MCF 10A (cell line): Measurements from ENCODE around the gene TOR1AIP2. TPM values are rescaled to one million over a fixed set of nuclear protein-coding genes. Genes with fewer than 3 reads are reported as not detected.
A peak's percentile ranks its signal among the peaks of the same experiment; 100 is the strongest.

Experiments used
- BruUV-seq: library from RNA; stranded (reverse); fragments of 400-500 nt; replicated peaks from 2 replicates; lab custom pipeline; 2021; lab: Mats Ljungman, UMichigan
- CTCF ChIA-PET: fragments of 300-600 bp; sonication (Branson Sonifier 250); formaldehyde crosslinking; extraction: SDS; loops from one replicate; lab custom pipeline; 2021; ENCODE audit warnings: antibody characterized with exemption, inconsistent platforms; lab: Yijun Ruan, JAX
- POLR2A ChIA-PET: fragments of 300-600, 350-650 bp; sonication (Branson Sonifier 250); formaldehyde crosslinking; extraction: SDS; loops from one replicate; lab custom pipeline; 2020; ENCODE audit warnings: antibody characterized with exemption, inconsistent platforms; lab: Yijun Ruan, JAX
- DNase-seq: peaks from one replicate; pipeline ENCODE4 v3.0.0-alpha.2; 2018; ENCODE audit not compliant: unreplicated experiment
- H3K27ac Mint-ChIP-seq: one replicate; pipeline ENCODE4 v1.8.0; 2022; ENCODE audit warnings: mild to moderate bottlenecking, low read depth, mixed read lengths; ENCODE audit not compliant: unreplicated experiment
- H3K27me3 Mint-ChIP-seq: one replicate; pipeline ENCODE4 v1.8.0; 2022; ENCODE audit warnings: mixed read lengths; ENCODE audit not compliant: insufficient read depth, unreplicated experiment
- H3K36me3 Mint-ChIP-seq: one replicate; pipeline ENCODE4 v1.8.0; 2022; ENCODE audit warnings: mild to moderate bottlenecking, moderate library complexity, mixed read lengths; ENCODE audit not compliant: insufficient read depth, unreplicated experiment
- H3K4me1 Mint-ChIP-seq: one replicate; pipeline ENCODE4 v1.8.0; 2022; ENCODE audit warnings: mixed read lengths; ENCODE audit not compliant: insufficient read depth, unreplicated experiment
- H3K4me3 Mint-ChIP-seq: one replicate; pipeline ENCODE4 v1.8.0; 2022; ENCODE audit warnings: mild to moderate bottlenecking, moderate library complexity, mixed read lengths; ENCODE audit not compliant: unreplicated experiment
- H3K9me3 Mint-ChIP-seq: one replicate; pipeline ENCODE4 v1.8.0; 2022; ENCODE audit warnings: mixed read lengths; ENCODE audit not compliant: unreplicated experiment
- intact Hi-C: fragments of 100-400 bp; cut with micrococcal nuclease; formaldehyde crosslinking; loops from 2 replicates; pipeline ENCODE4 v1.14.1; 2022
- total RNA-seq: library from RNA; stranded (reverse); gene quantifications from 2 replicates; pipeline ENCODE4 v1.2.3, GENCODE V29; 2022
- TF ChIP-seq, protein P1 (sequence below): fragments of 200-600 bp; IDR thresholded peaks from one replicate; pipeline ENCODE4 v1.8.0; 2022; ENCODE audit warnings: antibody characterized with exemption, mild to moderate bottlenecking; ENCODE audit not compliant: unreplicated experiment

TOR1AIP2 gene
- total RNA-seq, 1 experiment from 2014 or later, result 166 TPM

DNA sequence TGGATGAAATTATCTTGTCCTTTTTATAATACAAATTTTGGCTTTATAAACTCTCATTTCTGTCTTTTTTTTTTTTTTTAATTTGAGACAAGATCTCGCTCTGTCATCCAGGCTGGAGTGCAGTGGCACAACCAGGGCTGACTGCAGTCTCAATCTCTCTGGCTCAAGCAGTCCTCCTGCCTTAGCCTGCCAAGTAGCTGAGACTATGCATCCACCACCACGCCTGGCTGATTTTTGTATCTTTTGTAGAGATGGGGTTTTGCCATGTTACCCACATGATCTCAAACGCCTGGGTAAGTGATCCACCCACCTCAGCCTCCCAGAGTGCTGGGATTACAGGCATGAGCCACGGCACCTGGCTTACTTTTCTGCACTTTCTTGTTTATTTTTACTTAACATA is 12.0 kb upstream of the TOR1AIP2 start:
- TF ChIP-seq, protein P1, sequence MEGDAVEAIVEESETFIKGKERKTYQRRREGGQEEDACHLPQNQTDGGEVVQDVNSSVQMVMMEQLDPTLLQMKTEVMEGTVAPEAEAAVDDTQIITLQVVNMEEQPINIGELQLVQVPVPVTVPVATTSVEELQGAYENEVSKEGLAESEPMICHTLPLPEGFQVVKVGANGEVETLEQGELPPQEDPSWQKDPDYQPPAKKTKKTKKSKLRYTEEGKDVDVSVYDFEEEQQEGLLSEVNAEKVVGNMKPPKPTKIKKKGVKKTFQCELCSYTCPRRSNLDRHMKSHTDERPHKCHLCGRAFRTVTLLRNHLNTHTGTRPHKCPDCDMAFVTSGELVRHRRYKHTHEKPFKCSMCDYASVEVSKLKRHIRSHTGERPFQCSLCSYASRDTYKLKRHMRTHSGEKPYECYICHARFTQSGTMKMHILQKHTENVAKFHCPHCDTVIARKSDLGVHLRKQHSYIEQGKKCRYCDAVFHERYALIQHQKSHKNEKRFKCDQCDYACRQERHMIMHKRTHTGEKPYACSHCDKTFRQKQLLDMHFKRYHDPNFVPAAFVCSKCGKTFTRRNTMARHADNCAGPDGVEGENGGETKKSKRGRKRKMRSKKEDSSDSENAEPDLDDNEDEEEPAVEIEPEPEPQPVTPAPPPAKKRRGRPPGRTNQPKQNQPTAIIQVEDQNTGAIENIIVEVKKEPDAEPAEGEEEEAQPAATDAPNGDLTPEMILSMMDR, result no peak
- no peaks in the 10 kb centered on the region for H3K9me3 Mint-ChIP-seq
- H3K27me3 Mint-ChIP-seq, result no peaks in the 10 kb centered on the region
- peaks cover 88% of the 10 kb centered on the region for H3K36me3 Mint-ChIP-seq
- H3K27ac Mint-ChIP-seq, result no peak overlapping the region
- CTCF ChIA-PET, result interaction anchor here (0.6 kb wide), 1 partner anchor 9 kb away, joined by 4 read pairs; no protein-coding TSS in a partner anchor
- H3K4me3 Mint-ChIP-seq, result no peak overlapping the region
- POLR2A ChIA-PET, result interaction anchor here (0.7 to 0.8 kb wide), 3 partner anchors 24 to 129 kb away, joined by 3 read pairs; no protein-coding TSS in a partner anchor
- BruUV-seq, result no TSS peak
- no peak for DNase-seq
- H3K4me1 Mint-ChIP-seq, result peaks cover 9% of the 10 kb centered on the region
- intact Hi-C loops, result no loop called here

GRCh38 chr1:179888071-179888470 is 10.5 kb upstream of the TOR1AIP2 start:
- intact Hi-C loops, result no loop called here
- TF ChIP-seq, protein P1, result no peak
- no peak overlapping the region for H3K27ac Mint-ChIP-seq
- peaks cover 19% of the 10 kb centered on the region for H3K4me1 Mint-ChIP-seq
- no peak overlapping the region for H3K4me3 Mint-ChIP-seq
- peaks cover 78% of the 10 kb centered on the region for H3K36me3 Mint-ChIP-seq
- BruUV-seq, result no TSS peak
- no peaks in the 10 kb centered on the region for H3K9me3 Mint-ChIP-seq
- ChIA-PET POLR2A (interaction anchor here (0.6 to 1.5 kb wide), 4 partner anchors 9 to 66 kb away, joined by 3 to 6 read pairs (median 4); partner anchors contain the start of gene CEP350), CTCF (interaction anchor here (0.6 to 1.3 kb wide), 5 partner anchors 19 to 385 kb away, joined by 3 to 4 read pairs (median 4); no protein-coding TSS in a partner anchor)
- DNase-seq, result no peak
- no peaks in the 10 kb centered on the region for H3K27me3 Mint-ChIP-seq

- CTCF ChIA-PET, result interaction anchor here (0.6 to 2.1 kb wide), 6 partner anchors 10 to 377 kb away, joined by 3 to 6 read pairs (median 4); partner anchors contain the start of gene CEP350
- H3K36me3 Mint-ChIP-seq, result peaks cover 37% of the 10 kb centered on the region
- no TSS peak for BruUV-seq
Observed at GRCh38 chr1:179883745-179884138, 6.1 kb upstream of the TOR1AIP2 start.

More at GRCh38 chr1:179883745-179884138, 6.1 kb upstream of the TOR1AIP2 start:
- TF ChIP-seq, protein P1, result no peak
- POLR2A ChIA-PET, result interaction anchor here (0.8 to 8.5 kb wide), 25 partner anchors 9 to 1138 kb away, joined by 3 to 108 read pairs (median 4); partner anchors contain the start of genes ACBD6 and CEP350
- peak; percentile 84 for DNase-seq
- H3K27me3 Mint-ChIP-seq, result no peaks in the 10 kb centered on the region
- peaks cover 38% of the 10 kb centered on the region for H3K4me1 Mint-ChIP-seq
- intact Hi-C loops, result loop anchor here (2.0 to 5.0 kb wide), 3 partner anchors 144 to 285 kb away; no protein-coding TSS in a partner anchor
- H3K27ac Mint-ChIP-seq, result peak overlapping the region; percentile 100
- peak overlapping the region; percentile 93 for H3K4me3 Mint-ChIP-seq
- no peaks in the 10 kb centered on the region for H3K9me3 Mint-ChIP-seq
